Measurements from ENCODE around the gene FAM83C.

DNA sequence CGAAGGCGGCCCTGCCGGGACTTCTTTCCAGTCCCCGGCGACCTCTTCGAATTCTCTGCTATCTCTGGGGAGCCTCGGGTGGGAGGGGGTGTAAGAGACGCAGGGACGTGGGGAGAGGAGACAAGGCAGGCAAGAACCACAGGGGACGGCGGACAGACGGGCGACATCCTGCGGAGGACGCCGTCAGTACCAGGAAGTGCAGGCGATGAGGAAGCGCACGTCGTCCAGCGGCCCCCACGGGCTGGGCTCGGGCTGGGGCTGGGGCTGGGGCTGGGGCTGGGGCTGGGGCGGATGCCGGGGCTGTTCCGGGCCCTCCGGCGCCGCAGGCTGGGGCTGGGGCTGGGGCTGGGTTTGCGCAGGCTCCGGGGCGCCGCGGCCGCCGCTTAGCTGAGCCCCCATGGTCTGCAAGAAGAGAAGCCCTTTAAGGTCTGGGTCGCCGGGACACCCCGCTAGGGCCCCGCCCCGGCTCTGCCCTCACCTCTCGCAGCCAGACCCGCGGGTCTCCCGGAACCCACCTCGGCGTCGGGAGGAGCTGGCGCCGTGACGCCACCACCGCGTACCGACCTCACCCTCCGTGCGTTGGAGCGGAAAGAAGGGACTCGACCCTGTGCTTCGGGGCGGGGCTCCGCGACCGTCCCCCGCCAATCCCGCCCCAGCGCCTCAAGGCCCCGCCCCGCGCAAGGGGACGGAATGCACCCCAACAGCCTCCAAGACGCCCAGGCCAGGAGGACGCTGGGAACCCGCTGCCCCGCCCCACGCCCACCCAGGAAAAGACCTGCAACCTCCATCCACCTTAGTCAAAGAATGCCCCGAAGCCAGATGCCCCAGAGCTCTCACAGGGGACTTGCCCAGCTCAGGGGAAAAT, 14.5 kb downstream of the FAM83C start, which contains the start of gene MMP24OS:
- TF ChIP-seq TAF1 (IDR thresholded peaks at IDR 0.05; ENCODE audit: borderline replicate concordance, low read depth, low read length) (peak; percentile 71), POLR2A (IDR thresholded peaks at IDR 0.05; ENCODE audit: low read depth, low read length) (peak; percentile 93), POLR2AphosphoS5 (IDR thresholded peaks at IDR 0.05; ENCODE audit: low read depth, low read length) (peak; percentile 93)

Measured in GM12892 (cell line).